ENCODE measurements around the gene ASAP2.

DNA sequence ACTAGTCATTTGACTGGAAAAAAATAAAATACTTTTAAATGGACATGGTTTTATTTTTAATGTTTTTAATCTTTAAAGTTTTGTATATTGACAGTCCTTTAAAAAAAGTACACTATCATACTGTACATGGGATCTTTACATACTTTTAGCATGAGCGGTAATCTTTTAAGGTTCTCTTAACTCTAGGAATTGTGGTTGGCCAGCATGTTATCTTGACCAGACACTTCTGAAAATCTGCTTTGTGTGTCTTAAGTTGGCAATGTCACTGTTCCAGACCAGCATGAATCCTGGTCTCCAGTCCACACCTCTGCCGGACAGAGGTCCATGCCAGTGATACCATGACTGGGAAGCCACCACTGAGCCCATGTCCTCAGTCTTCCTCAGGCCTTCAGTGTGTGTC lies 199.0 kb downstream of the ASAP2 start:
- TF ChIP-seq, protein P1, sequence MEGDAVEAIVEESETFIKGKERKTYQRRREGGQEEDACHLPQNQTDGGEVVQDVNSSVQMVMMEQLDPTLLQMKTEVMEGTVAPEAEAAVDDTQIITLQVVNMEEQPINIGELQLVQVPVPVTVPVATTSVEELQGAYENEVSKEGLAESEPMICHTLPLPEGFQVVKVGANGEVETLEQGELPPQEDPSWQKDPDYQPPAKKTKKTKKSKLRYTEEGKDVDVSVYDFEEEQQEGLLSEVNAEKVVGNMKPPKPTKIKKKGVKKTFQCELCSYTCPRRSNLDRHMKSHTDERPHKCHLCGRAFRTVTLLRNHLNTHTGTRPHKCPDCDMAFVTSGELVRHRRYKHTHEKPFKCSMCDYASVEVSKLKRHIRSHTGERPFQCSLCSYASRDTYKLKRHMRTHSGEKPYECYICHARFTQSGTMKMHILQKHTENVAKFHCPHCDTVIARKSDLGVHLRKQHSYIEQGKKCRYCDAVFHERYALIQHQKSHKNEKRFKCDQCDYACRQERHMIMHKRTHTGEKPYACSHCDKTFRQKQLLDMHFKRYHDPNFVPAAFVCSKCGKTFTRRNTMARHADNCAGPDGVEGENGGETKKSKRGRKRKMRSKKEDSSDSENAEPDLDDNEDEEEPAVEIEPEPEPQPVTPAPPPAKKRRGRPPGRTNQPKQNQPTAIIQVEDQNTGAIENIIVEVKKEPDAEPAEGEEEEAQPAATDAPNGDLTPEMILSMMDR (IDR thresholded peaks at IDR 0.05; ENCODE audit: low read length) = no peak
- no peak for TF ChIP-seq EZH2 (IDR thresholded peaks at IDR 0.05; ENCODE audit: borderline replicate concordance, low read length)
